ENCODE results near the gene CUL9. TPM values are rescaled to one million over a fixed set of nuclear protein-coding genes. Genes with fewer than 3 reads are reported as not detected.

CUL9 gene
- total and polyA plus RNA-seq, 11 donors = 6.5 to 22.3 (median 12.5) TPM

GRCh38 chr6:43223175-43223574 lies 41.2 kb downstream of the CUL9 start:
- Histone ChIP-seq H3K36me3 (peaks cover 0 to 31% (median 18%) of the 10 kb centered on the region in 9 donors), H3K27ac (no peak overlapping the region), H3K4me3 (no peak overlapping the region), H3K9me3 (no peaks in the 10 kb centered on the region), H3K4me1 (peaks cover 0 to 29% (median 0%) of the 10 kb centered on the region in 12 donors), H3K27me3 (no peaks in the 10 kb centered on the region)
- TF ChIP-seq CTCF (IDR thresholded peaks at IDR 0.05) = no peak
- TF ChIP-seq POLR2A (IDR thresholded peaks at IDR 0.05) = no peak
- 88 to 96% (median 91%) methylated on average over 8 to 14 of the region's 14 CpGs for WGBS, 4 donors
- ATAC-seq (no peak), DNase-seq (peak in 2 of 5 donors; percentile 18 to 61)
- intact Hi-C loops (cut with DNase I) = no loop called here

GRCh38 chr6:43226192-43226851 lies 44.3 kb downstream of the CUL9 start:
- Histone ChIP-seq H3K9me3 (no peaks in the 10 kb centered on the region), H3K27ac (no peak overlapping the region), H3K27me3 (no peaks in the 10 kb centered on the region), H3K4me3 (no peak overlapping the region), H3K4me1 (peaks cover 0 to 40% (median 0%) of the 10 kb centered on the region in 12 donors), H3K36me3 (peaks cover 0 to 20% (median 13%) of the 10 kb centered on the region in 9 donors)
- intact Hi-C loops (cut with DNase I) = loop anchor here in 1 of 10 donors (5.0 kb wide), 1 partner anchor 44 kb away; the partner anchor contains the start of gene CUL9
- 91 to 93% (median 93%) methylated on average over 11 of the region's 11 CpGs for WGBS, 4 donors
- DNase-seq (peak in 1 of 5 donors; percentile 9), ATAC-seq (no peak)
- TF ChIP-seq CTCF (IDR thresholded peaks at IDR 0.05) (no peak), POLR2A (IDR thresholded peaks at IDR 0.05) (no peak)

GRCh38 chr6:43228951-43229802 lies 47.2 kb downstream of the CUL9 start, which contains the start of gene DNPH1:
Gene DNPH1, minus strand, starts transcription at chr6:43229481. Its CDS starts 25 bp downstream, at chr6:43229456.
- intact Hi-C loops (cut with DNase I) = loop anchor here in 1 of 10 donors (5.0 kb wide), 1 partner anchor 47 kb away; the partner anchor contains the start of gene CUL9
- Histone ChIP-seq H3K4me3 (peak within 1 kb of the TSS; percentile 39 to 79 (median 62)), H3K27me3 (no peaks in the 10 kb centered on the region), H3K27ac (peak within 1 kb of the TSS in 8 of 12 donors; percentile 17 to 83 (median 53)), H3K9me3 (no peaks in the 10 kb centered on the region), H3K4me1 (peaks cover 0 to 34% (median 0%) of the 10 kb centered on the region in 12 donors), H3K36me3 (peaks cover 0 to 6% (median under 1%) of the 10 kb centered on the region in 9 donors)
- 2 to 8% (median 4%) methylated on average over 23 to 82 of the region's 82 CpGs for WGBS, 4 donors
- ATAC-seq (peak; percentile 63 to 97 (median 92)), DNase-seq (peak; percentile 73 to 89 (median 80))
- TF ChIP-seq POLR2A (IDR thresholded peaks at IDR 0.05) = peak in 1 of 2 donors; percentile 38
- TF ChIP-seq CTCF (IDR thresholded peaks at IDR 0.05) = peak; percentile 76 to 97 (median 91)
